CD14-positive monocyte (primary cell): Measurements from ENCODE around the gene NR2F1. TPM values are rescaled to one million over a fixed set of nuclear protein-coding genes. Genes with fewer than 3 reads are reported as not detected.

Source experiments
- DNase-seq, 3 donors: peaks; one replicate each; pipeline ENCODE4 v3.0.0-alpha.2; 2011 to 2022
- H2AFZ ChIP-seq: 2 replicates; pipeline ENCODE4 v1.6.0; 2012; ENCODE audit warnings: mild to moderate bottlenecking, low read depth, low read length, inconsistent platforms; ENCODE audit not compliant: insufficient read depth, poor library complexity, severe bottlenecking
- H3K27ac ChIP-seq, 2 donors: 1 replicate in 1 of 2; 2 replicates in 1 of 2; pipeline ENCODE4 v1.5.1; 2012 to 2013; ENCODE audit warnings: low read length in 2 of 2, control low read depth in 1 of 2, inconsistent platforms in 1 of 2, low read depth in 1 of 2, mild to moderate bottlenecking in 1 of 2
- H3K27me3 ChIP-seq, 2 donors: one replicate each; pipeline versions ENCODE4 v1.6.0 to v1.6.1; 2011 to 2013; ENCODE audit warnings: low read length in 2 of 2; ENCODE audit not compliant: control insufficient read depth in 2 of 2, insufficient read depth in 2 of 2
- H3K36me3 ChIP-seq, 2 donors: replicated peaks in 1 of 2; 1 replicate in 1 of 2; 2 replicates in 1 of 2; pipeline versions ENCODE4 v1.5.1 to v1.6.1; 2012 to 2013; ENCODE audit warnings: low read length in 2 of 2, control low read depth in 1 of 2, inconsistent platforms in 1 of 2, mild to moderate bottlenecking in 1 of 2; ENCODE audit not compliant: insufficient read depth in 2 of 2, control insufficient read depth in 1 of 2
- H3K4me1 ChIP-seq, 2 donors: 1 replicate in 1 of 2; 2 replicates in 1 of 2; pipeline versions ENCODE4 v1.5.1 to v1.6.1; 2012 to 2013; ENCODE audit warnings: low read length in 2 of 2, control low read depth in 1 of 2, inconsistent platforms in 1 of 2, mild to moderate bottlenecking in 1 of 2, moderate library complexity in 1 of 2; ENCODE audit not compliant: insufficient read depth in 2 of 2, control insufficient read depth in 1 of 2
- H3K4me2 ChIP-seq: replicated peaks from 2 replicates; pipeline ENCODE3; 2012; ENCODE audit warnings: low read length, moderate library complexity, mild to moderate bottlenecking; ENCODE audit not compliant: poor library complexity, severe bottlenecking; ENCODE audit errors: extremely low read depth
- H3K4me3 ChIP-seq, 3 experiments: fragments of 200-600 bp in 1 of 3; sonication (generic) in 1 of 3; replicated peaks in 1 of 3; 1 replicate in 2 of 3; 2 replicates in 1 of 3; pipeline ENCODE4 v1.5.1; 2011 to 2013; ENCODE audit warnings: low read length in 3 of 3, mild to moderate bottlenecking in 3 of 3, control low read depth in 2 of 3, low read depth in 2 of 3, inconsistent platforms in 1 of 3, moderate library complexity in 1 of 3
- H3K79me2 ChIP-seq: 2 replicates; pipeline ENCODE4 v1.6.0; 2012; ENCODE audit warnings: mild to moderate bottlenecking, control low read depth, inconsistent platforms, low read length, moderate library complexity; ENCODE audit not compliant: insufficient read depth
- H3K9ac ChIP-seq: 2 replicates; pipeline ENCODE4 v1.6.0; 2017; ENCODE audit warnings: low read length, mild to moderate bottlenecking; ENCODE audit not compliant: insufficient read depth, poor library complexity, severe bottlenecking
- H3K9me3 ChIP-seq, 2 donors: replicated peaks in 1 of 2; 1 replicate in 1 of 2; 2 replicates in 1 of 2; pipeline versions ENCODE4 v1.5.1 to v1.6.1; 2012 to 2013; ENCODE audit warnings: low read length in 2 of 2, control low read depth in 1 of 2; ENCODE audit not compliant: control insufficient read depth in 1 of 2, insufficient read depth in 1 of 2
- H4K20me1 ChIP-seq: 2 replicates; pipeline ENCODE4 v1.6.0; 2012; ENCODE audit warnings: mild to moderate bottlenecking, low read length, control low read depth, moderate library complexity; ENCODE audit not compliant: insufficient read depth
- H3K27ac Mint-ChIP-seq, 7 donors: one replicate each; pipeline ENCODE4 v1.8.0; 2020; ENCODE audit warnings: mild to moderate bottlenecking in 7 of 7, mixed read lengths in 7 of 7, moderate library complexity in 6 of 7, inconsistent platforms in 2 of 7
- H3K27me3 Mint-ChIP-seq, 3 donors: one replicate each; pipeline ENCODE4 v1.8.0; 2021 to 2022; ENCODE audit warnings: low read depth in 3 of 3, mild to moderate bottlenecking in 3 of 3, mixed read lengths in 3 of 3, moderate library complexity in 3 of 3, inconsistent platforms in 1 of 3
- H3K36me3 Mint-ChIP-seq, 2 donors: one replicate each; pipeline ENCODE4 v1.8.0; 2020; ENCODE audit warnings: mixed read lengths in 2 of 2, inconsistent platforms in 1 of 2, mild to moderate bottlenecking in 1 of 2
- H3K4me1 Mint-ChIP-seq: one replicate; pipeline ENCODE4 v1.8.0; 2020; ENCODE audit warnings: mild to moderate bottlenecking, mixed read lengths
- H3K4me3 Mint-ChIP-seq, 2 donors: one replicate each; pipeline ENCODE4 v1.8.0; 2020; ENCODE audit warnings: mild to moderate bottlenecking in 2 of 2, mixed read lengths in 2 of 2, moderate library complexity in 1 of 2
- H3K9me3 Mint-ChIP-seq, 7 donors: one replicate each; pipeline ENCODE4 v1.8.0; 2020 to 2022; ENCODE audit warnings: mixed read lengths in 7 of 7, mild to moderate bottlenecking in 6 of 7, moderate library complexity in 6 of 7, inconsistent platforms in 2 of 7
- WGBS: methylation state at CpG from one replicate; pipeline ENCODE4 v1.1.5; 2013; ENCODE audit warnings: missing lambda C conversion rate; ENCODE audit not compliant: insufficient coverage; 5-methylcytosine and 5-hydroxymethylcytosine counted together
- intact Hi-C, 2 donors: fragments of 100-400 bp; cut with micrococcal nuclease; formaldehyde crosslinking; loops; one replicate each; pipeline versions ENCODE4 v1.15.0 to v1.15.1; 2023
- polyA plus RNA-seq, 3 donors: library from polyadenylated mRNA; depleted of rRNA in 1 of 3; unstranded in 2 of 3; stranded (reverse) in 1 of 3; fragments of 300-500 nt in 2 of 3; fragments of >200 nt in 1 of 3; fragmentation: Illumina TruSeq in 2 of 3; gene quantifications; 1 replicate in 2 of 3; 2 replicates in 1 of 3; pipeline ENCODE4 v1.2.3, GENCODE V29; 2012 to 2021
- TF ChIP-seq, protein P1 (sequence below): fragments of 200-600 bp; IDR thresholded peaks from one replicate; pipeline ENCODE4 v1.8.0; 2022; ENCODE audit warnings: antibody characterized with exemption, mild to moderate bottlenecking

NR2F1 gene
- polyA plus RNA-seq, 3 donors, result not detected

DNA sequence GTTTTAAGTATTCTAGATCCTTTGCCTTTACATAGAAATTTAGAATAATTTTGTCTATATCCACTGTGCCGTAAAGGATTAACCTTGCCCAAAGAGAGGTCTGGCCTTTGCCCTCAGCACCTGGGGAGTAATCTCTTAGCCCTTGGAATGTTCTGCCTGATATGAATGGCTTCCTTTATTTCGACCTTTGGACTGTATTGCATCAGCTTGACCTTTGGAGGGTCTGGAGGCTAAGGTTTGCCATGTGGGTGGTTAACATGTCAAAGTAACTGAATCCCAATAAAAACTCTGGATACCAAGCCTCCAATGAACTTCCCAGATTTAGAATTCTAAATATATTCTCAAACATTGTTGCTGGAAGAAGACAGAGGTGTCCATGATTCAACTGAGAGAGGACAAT lies 54.7 kb downstream of the NR2F1 start:
- no peak overlapping the region for H2AFZ ChIP-seq
- no peak for DNase-seq
- H3K4me2 ChIP-seq, result no peak overlapping the region
- H3K4me3 ChIP-seq, result no peak overlapping the region
- no peaks in the 10 kb centered on the region for H3K36me3 ChIP-seq
- no peaks in the 10 kb centered on the region for H3K27me3 ChIP-seq
- peaks cover 0 to 2% (median 0%) of the 10 kb centered on the region in 7 donors for H3K9me3 Mint-ChIP-seq
- peak overlapping the region in 1 of 7 donors; percentile 48 for H3K27ac Mint-ChIP-seq
- H3K27me3 Mint-ChIP-seq, result peaks cover 0 to 3% (median 0%) of the 10 kb centered on the region in 3 donors
- H4K20me1 ChIP-seq, result no peaks in the 10 kb centered on the region
- no peaks in the 10 kb centered on the region for H3K9me3 ChIP-seq
- no peak overlapping the region for H3K27ac ChIP-seq
- H3K9ac ChIP-seq, result no peak overlapping the region
- no peak overlapping the region for H3K4me3 Mint-ChIP-seq
- WGBS, result no CpG with 5 or more reads among the region's 2 CpGs
- H3K4me1 Mint-ChIP-seq, result peaks cover 5% of the 10 kb centered on the region
- TF ChIP-seq, protein P1, sequence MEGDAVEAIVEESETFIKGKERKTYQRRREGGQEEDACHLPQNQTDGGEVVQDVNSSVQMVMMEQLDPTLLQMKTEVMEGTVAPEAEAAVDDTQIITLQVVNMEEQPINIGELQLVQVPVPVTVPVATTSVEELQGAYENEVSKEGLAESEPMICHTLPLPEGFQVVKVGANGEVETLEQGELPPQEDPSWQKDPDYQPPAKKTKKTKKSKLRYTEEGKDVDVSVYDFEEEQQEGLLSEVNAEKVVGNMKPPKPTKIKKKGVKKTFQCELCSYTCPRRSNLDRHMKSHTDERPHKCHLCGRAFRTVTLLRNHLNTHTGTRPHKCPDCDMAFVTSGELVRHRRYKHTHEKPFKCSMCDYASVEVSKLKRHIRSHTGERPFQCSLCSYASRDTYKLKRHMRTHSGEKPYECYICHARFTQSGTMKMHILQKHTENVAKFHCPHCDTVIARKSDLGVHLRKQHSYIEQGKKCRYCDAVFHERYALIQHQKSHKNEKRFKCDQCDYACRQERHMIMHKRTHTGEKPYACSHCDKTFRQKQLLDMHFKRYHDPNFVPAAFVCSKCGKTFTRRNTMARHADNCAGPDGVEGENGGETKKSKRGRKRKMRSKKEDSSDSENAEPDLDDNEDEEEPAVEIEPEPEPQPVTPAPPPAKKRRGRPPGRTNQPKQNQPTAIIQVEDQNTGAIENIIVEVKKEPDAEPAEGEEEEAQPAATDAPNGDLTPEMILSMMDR, result no peak
- H3K79me2 ChIP-seq, result no peaks in the 10 kb centered on the region
- peaks cover 5 to 8% of the 10 kb centered on the region in 2 donors for H3K36me3 Mint-ChIP-seq
- H3K4me1 ChIP-seq, result no peaks in the 10 kb centered on the region
- intact Hi-C loops, result no loop called here

DNA sequence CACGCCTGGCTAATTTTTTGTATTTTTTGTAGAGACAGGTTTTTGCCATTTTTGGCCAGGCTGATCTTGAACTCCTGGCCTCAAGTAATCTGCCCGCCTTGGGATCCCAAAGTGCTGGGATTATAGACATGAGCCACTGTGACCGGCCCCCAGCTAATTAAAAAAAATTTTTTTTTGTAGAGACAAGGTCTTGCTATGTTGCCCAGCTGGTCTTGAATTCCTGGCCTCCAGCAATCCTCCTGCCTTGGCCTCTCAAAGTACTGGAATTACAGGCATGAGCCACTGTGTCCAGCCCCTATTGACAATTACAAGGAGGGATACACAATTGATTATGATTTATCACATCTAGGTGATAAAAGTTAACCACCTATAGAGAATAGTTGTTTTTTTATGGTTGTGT lies 59.5 kb downstream of the NR2F1 start:
- Histone ChIP-seq H3K4me2 (no peak overlapping the region), H3K27ac (no peak overlapping the region), H3K9me3 (no peaks in the 10 kb centered on the region), H3K9ac (no peak overlapping the region), H3K36me3 (no peaks in the 10 kb centered on the region), H3K4me3 (no peak overlapping the region), H3K27me3 (no peaks in the 10 kb centered on the region), H3K4me1 (no peaks in the 10 kb centered on the region), H2AFZ (no peak overlapping the region), H4K20me1 (no peaks in the 10 kb centered on the region), H3K79me2 (no peaks in the 10 kb centered on the region)
- no peak overlapping the region for H3K4me3 Mint-ChIP-seq
- no peak for DNase-seq
- H3K36me3 Mint-ChIP-seq, result peaks cover 0 to 3% of the 10 kb centered on the region in 2 donors
- H3K4me1 Mint-ChIP-seq, result no peaks in the 10 kb centered on the region
- H3K27me3 Mint-ChIP-seq, result no peaks in the 10 kb centered on the region
- H3K27ac Mint-ChIP-seq, result no peak overlapping the region
- H3K9me3 Mint-ChIP-seq, result peaks cover 0 to 6% (median 0%) of the 10 kb centered on the region in 7 donors
- intact Hi-C loops, result no loop called here
- TF ChIP-seq, protein P1, result no peak
- WGBS, result 100% methylated on average over 1 of the region's 3 CpGs

Other genes with a start within 250 kb of the NR2F1 start
- not detected for gene NR2F1-AS1, start 2.0 kb upstream of the NR2F1 start, polyA plus RNA-seq
- under 1 TPM in 2 of 3 donors, not detected in 1; 0.04 to 0.05 TPM for gene POU5F2, start 158.4 kb downstream of the NR2F1 start, polyA plus RNA-seq